GM19455 (cell line): ENCODE results near the gene CAMSAP2.

Source experiments
- ATAC-seq: cut with Tn5 transposase; IDR thresholded peaks from one replicate; pipeline ENCODE4 v1.9.1; 2021; ENCODE audit not compliant: unreplicated experiment

CAMSAP2 gene

GRCh38 chr1:200875416-200875815 is 136.7 kb downstream of the CAMSAP2 start:
- ATAC-seq, result no peak

- no peak for ATAC-seq
Observed at GRCh38 chr1:200877010-200877409, 138.3 kb downstream of the CAMSAP2 start.

GRCh38 chr1:200877839-200878551 is 139.3 kb downstream of the CAMSAP2 start:
- ATAC-seq, result peak; percentile 54

GRCh38 chr1:200880212-200880611 is 141.5 kb downstream of the CAMSAP2 start:
- no peak for ATAC-seq

GRCh38 chr1:200883118-200883517 is 144.4 kb downstream of the CAMSAP2 start:
- ATAC-seq, result no peak

GRCh38 chr1:200885623-200886402 is 147.1 kb downstream of the CAMSAP2 start:
- no peak for ATAC-seq

- ATAC-seq, result no peak
Observed at GRCh38 chr1:200886594-200886993, 147.9 kb downstream of the CAMSAP2 start.

GRCh38 chr1:200887036-200887435 is 148.3 kb downstream of the CAMSAP2 start:
- no peak for ATAC-seq

- no peak for ATAC-seq
Observed at GRCh38 chr1:200887772-200888348, 149.2 kb downstream of the CAMSAP2 start.

- peak; percentile 97 for ATAC-seq
Observed at GRCh38 chr1:200888349-200888838, 149.7 kb downstream of the CAMSAP2 start.

- no peak for ATAC-seq
Observed at GRCh38 chr1:200889571-200889970, 150.9 kb downstream of the CAMSAP2 start.

- ATAC-seq, result no peak
Observed at GRCh38 chr1:200890027-200890426, 151.3 kb downstream of the CAMSAP2 start.

- ATAC-seq, result no peak
Observed at GRCh38 chr1:200890818-200891773, 152.4 kb downstream of the CAMSAP2 start.

- ATAC-seq, result no peak
Observed at GRCh38 chr1:200891774-200892157, 153.1 kb downstream of the CAMSAP2 start.

GRCh38 chr1:200892546-200892945 is 153.9 kb downstream of the CAMSAP2 start:
- ATAC-seq, result no peak

GRCh38 chr1:200892958-200893357 is 154.3 kb downstream of the CAMSAP2 start:
- no peak for ATAC-seq

GRCh38 chr1:200893411-200893901 is 154.8 kb downstream of the CAMSAP2 start:
- ATAC-seq, result no peak

- ATAC-seq, result no peak
Observed at GRCh38 chr1:200894712-200895442, 156.2 kb downstream of the CAMSAP2 start, which contains the start of gene INAVA. INAVA (plus strand) TSS chr1:200894900; CDS start chr1:200898401, 3,501 bp downstream.

- ATAC-seq, result no peak
Observed at GRCh38 chr1:200895443-200895789, 156.7 kb downstream of the CAMSAP2 start.
